ENCODE results near the gene INO80D. TPM values are rescaled to one million over a fixed set of nuclear protein-coding genes. Genes with fewer than 3 reads are reported as not detected.

INO80D gene
- total RNA-seq, 4 donors from 2014 or later, result 24.2 to 51.4 (median 32.5) TPM

GRCh38 chr2:205954707-205955106 is 131.3 kb downstream of the INO80D start:
- DNase-seq (ENCODE audit: low spot score in 2 of 2), result no peak
- WGBS, result 68% methylated on average over 5 of the region's 5 CpGs

GRCh38 chr2:205952282-205952681 is 133.7 kb downstream of the INO80D start:
- DNase-seq (ENCODE audit: low spot score in 2 of 2), result no peak
- Histone ChIP-seq H3K27me3 (no peaks in the 10 kb centered on the region), H3K36me3 (no peaks in the 10 kb centered on the region), H3K4me1 (peaks cover 11% of the 10 kb centered on the region), H3K9me3 (no peaks in the 10 kb centered on the region), H3K27ac (no peak overlapping the region), H3K4me3 (no peak overlapping the region)
- 80% methylated on average over 2 of the region's 2 CpGs for WGBS
- no peak for TF ChIP-seq POLR2AphosphoS5 (IDR thresholded peaks at IDR 0.05)
- TF ChIP-seq POLR2A (IDR thresholded peaks at IDR 0.05), result no peak
- no peak for TF ChIP-seq EP300 (IDR thresholded peaks at IDR 0.05)
- TF ChIP-seq CTCF (IDR thresholded peaks at IDR 0.05), result no peak

More at GRCh38 chr2:205954707-205955106, 131.3 kb downstream of the INO80D start:
- H3K9me3 ChIP-seq, result no peaks in the 10 kb centered on the region
- H3K4me3 ChIP-seq, result no peak overlapping the region
- H3K27me3 ChIP-seq, result no peaks in the 10 kb centered on the region
- H3K27ac ChIP-seq, result no peak overlapping the region
- TF ChIP-seq POLR2A (IDR thresholded peaks at IDR 0.05) (no peak), CTCF (IDR thresholded peaks at IDR 0.05) (no peak), EP300 (IDR thresholded peaks at IDR 0.05) (no peak), POLR2AphosphoS5 (IDR thresholded peaks at IDR 0.05) (no peak)
- no peaks in the 10 kb centered on the region for H3K4me1 ChIP-seq
- H3K36me3 ChIP-seq, result no peaks in the 10 kb centered on the region

- WGBS, result 81% methylated on average over 7 of the region's 7 CpGs
- DNase-seq (ENCODE audit: low spot score in 2 of 2), result no peak
- H3K27me3 ChIP-seq, result no peaks in the 10 kb centered on the region
- no peaks in the 10 kb centered on the region for H3K9me3 ChIP-seq
- TF ChIP-seq CTCF (IDR thresholded peaks at IDR 0.05) (no peak), POLR2A (IDR thresholded peaks at IDR 0.05) (no peak), POLR2AphosphoS5 (IDR thresholded peaks at IDR 0.05) (no peak), EP300 (IDR thresholded peaks at IDR 0.05) (no peak)
- no peak overlapping the region for H3K27ac ChIP-seq
- no peak overlapping the region for H3K4me3 ChIP-seq
- H3K36me3 ChIP-seq, result no peaks in the 10 kb centered on the region
- H3K4me1 ChIP-seq, result peaks cover 13% of the 10 kb centered on the region
Measured at GRCh38 chr2:205948883-205949282, 137.1 kb downstream of the INO80D start.

- Histone ChIP-seq H3K4me3 (no peak overlapping the region), H3K36me3 (no peaks in the 10 kb centered on the region), H3K27ac (no peak overlapping the region), H3K9me3 (no peaks in the 10 kb centered on the region), H3K27me3 (no peaks in the 10 kb centered on the region), H3K4me1 (peaks cover 13% of the 10 kb centered on the region)
- WGBS, result 84% methylated on average over 5 of the region's 5 CpGs
- TF ChIP-seq CTCF (IDR thresholded peaks at IDR 0.05), result no peak
- TF ChIP-seq POLR2AphosphoS5 (IDR thresholded peaks at IDR 0.05), result no peak
- no peak for DNase-seq (ENCODE audit: low spot score in 2 of 2)
Measured at GRCh38 chr2:205948496-205948837, 137.5 kb downstream of the INO80D start.

GRCh38 chr2:205947621-205948495 is 138.1 kb downstream of the INO80D start:
- Histone ChIP-seq H3K36me3 (no peaks in the 10 kb centered on the region), H3K4me3 (no peak overlapping the region), H3K4me1 (peaks cover 13% of the 10 kb centered on the region), H3K27me3 (no peaks in the 10 kb centered on the region), H3K9me3 (no peaks in the 10 kb centered on the region), H3K27ac (no peak overlapping the region)
- peak in 1 of 2 donors; percentile 74 for DNase-seq (ENCODE audit: low spot score in 2 of 2)
- TF ChIP-seq EP300 (IDR thresholded peaks at IDR 0.05) (no peak), CTCF (IDR thresholded peaks at IDR 0.05) (peak; percentile 86 to 89), POLR2AphosphoS5 (IDR thresholded peaks at IDR 0.05) (no peak), POLR2A (IDR thresholded peaks at IDR 0.05) (no peak)
- WGBS, result 19% methylated on average over 15 of the region's 15 CpGs
